ENCODE results near the gene FASTKD2.

- TF ChIP-seq POLR2AphosphoS5 (IDR thresholded peaks at IDR 0.05; ENCODE audit: insufficient read depth in 1 of 2, low read depth in 1 of 2) (no peak), POLR2A (IDR thresholded peaks at IDR 0.05) (no peak)
Observed at GRCh38 chr2:206764673-206765241, 649 bp upstream of the FASTKD2 start.
